ENCODE measurements around the gene MAPT. TPM values are rescaled to one million over a fixed set of nuclear protein-coding genes. Genes with fewer than 3 reads are reported as not detected.
A peak's percentile ranks its signal among the peaks of the same experiment; 100 is the strongest.

The MAPT gene
- total and polyA plus RNA-seq, 2 of the 4 experiments (the other 2 are of a cell fraction): 0.18 to 0.19 TPM

GRCh38 chr17:46059486-46059885 lies 165.1 kb downstream of the MAPT start:
- H4K91ac ChIP-seq (ENCODE audit: insufficient read depth, low read depth, low read length): no peak overlapping the region
- no peak overlapping the region for H3K4me3 ChIP-seq (ENCODE audit: insufficient read depth, low read depth, low read length)
- ATAC-seq (ENCODE audit: low read depth) (no peak), DNase-seq (no peak)
- H4K5ac ChIP-seq (ENCODE audit: low read depth, low read length): no peak overlapping the region
- H3K14ac ChIP-seq (replicated peaks; ENCODE audit: low read depth, low read length): no peak overlapping the region
- intact Hi-C loops (cut with micrococcal nuclease): no loop called here
- H3K9me1 ChIP-seq (ENCODE audit: insufficient read depth, low read length): peaks cover 7% of the 10 kb centered on the region
- no CpG with 5 or more reads among the region's 6 CpGs for WGBS, 2 experiments (ENCODE audit: extremely low coverage in 2 of 2, insufficient read length in 1 of 2)
- H4K20me1 ChIP-seq (ENCODE audit: insufficient read depth, low read length): peaks cover 34% of the 10 kb centered on the region
- no TSS peak for BruUV-seq (replicated peaks)
- peaks cover 6% of the 10 kb centered on the region; the same call in 1 of the 2 replicates for H3K4me1 ChIP-seq (ENCODE audit: control insufficient read depth, insufficient read depth, low read length)
- no peak overlapping the region for H2BK5ac ChIP-seq (ENCODE audit: low read depth, low read length, poor library complexity, severe bottlenecking)
- no peak overlapping the region for H2AFZ ChIP-seq (replicated peaks; ENCODE audit: low read length, poor library complexity)
- no peak for TF ChIP-seq SMC3 (IDR thresholded peaks at IDR 0.05; ENCODE audit: low read depth, low read length)
- TF ChIP-seq CEBPB (IDR thresholded peaks at IDR 0.05; ENCODE audit: low read depth, low read length): no peak
- TF ChIP-seq MAZ (IDR thresholded peaks at IDR 0.05; ENCODE audit: borderline replicate concordance, low read depth, low read length): no peak
- TF ChIP-seq RFX5 (IDR thresholded peaks at IDR 0.05; ENCODE audit: low read depth, low read length): no peak
- TF ChIP-seq RCOR1 (IDR thresholded peaks at IDR 0.05; ENCODE audit: insufficient replicate concordance, low read length): no peak
- no peak for TF ChIP-seq RAD21 (IDR thresholded peaks at IDR 0.05; ENCODE audit: low read length)
- TF ChIP-seq, protein P1, sequence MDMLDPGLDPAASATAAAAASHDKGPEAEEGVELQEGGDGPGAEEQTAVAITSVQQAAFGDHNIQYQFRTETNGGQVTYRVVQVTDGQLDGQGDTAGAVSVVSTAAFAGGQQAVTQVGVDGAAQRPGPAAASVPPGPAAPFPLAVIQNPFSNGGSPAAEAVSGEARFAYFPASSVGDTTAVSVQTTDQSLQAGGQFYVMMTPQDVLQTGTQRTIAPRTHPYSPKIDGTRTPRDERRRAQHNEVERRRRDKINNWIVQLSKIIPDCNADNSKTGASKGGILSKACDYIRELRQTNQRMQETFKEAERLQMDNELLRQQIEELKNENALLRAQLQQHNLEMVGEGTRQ (IDR thresholded peaks at IDR 0.05; ENCODE audit: low read depth, low read length): no peak
- TF ChIP-seq MXI1 (IDR thresholded peaks at IDR 0.05; ENCODE audit: borderline replicate concordance, low read depth, low read length): no peak
- TF ChIP-seq CHD1 (IDR thresholded peaks at IDR 0.05; ENCODE audit: low read depth, low read length): no peak
- TF ChIP-seq NFE2L2 (IDR thresholded peaks at IDR 0.05; ENCODE audit: low read depth, low read length): no peak
- no peak for TF ChIP-seq FOS (IDR thresholded peaks at IDR 0.05; ENCODE audit: low read depth, low read length)
- no peak overlapping the region for H3K23ac ChIP-seq (ENCODE audit: low read depth, low read length)
- H2AK5ac ChIP-seq (ENCODE audit: low read depth, low read length): no peak overlapping the region
- no peak overlapping the region for H3K4me2 ChIP-seq (ENCODE audit: low read depth, low read length)
- H3K79me1 ChIP-seq (ENCODE audit: low read depth in 1 of 2, low read length in 2 of 2): peaks cover 11 to 63% of the 10 kb centered on the region in 2 experiments
- H4K8ac ChIP-seq (ENCODE audit: low read depth in 2 of 2, low read length in 2 of 2): no peak overlapping the region
- H3K27ac ChIP-seq (ENCODE audit: insufficient read depth, low read length): no peak overlapping the region
- H3K4ac ChIP-seq (ENCODE audit: low read depth, low read length): no peak overlapping the region
- H2BK15ac ChIP-seq (ENCODE audit: low read depth, low read length): no peak overlapping the region
- no peaks in the 10 kb centered on the region for H3K27me3 ChIP-seq (ENCODE audit: control insufficient read depth, insufficient read depth, low read length)
- H2BK120ac ChIP-seq (ENCODE audit: low read depth, low read length): no peak overlapping the region
- in situ Hi-C loops (cut with MboI; ENCODE audit: low sequenced_read_pairs): no loop called here
- ChIA-PET CTCF (no interaction called here), POLR2A (ENCODE audit: unreplicated experiment) (no interaction called here)
- no peaks in the 10 kb centered on the region for H3K9me3 ChIP-seq (ENCODE audit: control insufficient read depth, insufficient read depth, low read length)
- H3K18ac ChIP-seq (ENCODE audit: low read depth, low read length): no peak overlapping the region
- dilution Hi-C loops (cut with HindIII; ENCODE audit: low sequenced_read_pairs, unreplicated experiment): no loop called here
- peak overlapping the region; percentile 32 for H2AK9ac ChIP-seq (replicated peaks; ENCODE audit: low read depth, low read length, poor library complexity)
- H3K56ac ChIP-seq (ENCODE audit: extremely low read depth, insufficient read depth, low read length): no peak overlapping the region
- no peak overlapping the region for H3K9ac ChIP-seq (ENCODE audit: low read depth, low read length)
- H3K36me3 ChIP-seq (ENCODE audit: control insufficient read depth, insufficient read depth, low read length): peaks cover 13% of the 10 kb centered on the region
- H2BK20ac ChIP-seq (ENCODE audit: low read depth, low read length): no peak overlapping the region

All from IMR-90 (cell line).